ENCODE measurements around the gene SETMAR. TPM values are rescaled to one million over a fixed set of nuclear protein-coding genes. Genes with fewer than 3 reads are reported as not detected.

The SETMAR gene
- total RNA-seq, 1 experiment from 2014 or later, result 11.8 TPM

GRCh38 chr3:4334548-4334947, 31.4 kb downstream of the SETMAR start:
- Histone ChIP-seq H3K4me3 (ENCODE audit: low read depth, low read length) (no peak overlapping the region), H3K4me1 (no peaks in the 10 kb centered on the region), H3K9me3 (0 out of 2 replicates have a peak, but pooled peaks cover 3% of the 10 kb centered on the region), H3K27me3 (replicated peaks; ENCODE audit: control insufficient read depth, insufficient read depth, low read length) (no peaks in the 10 kb centered on the region), H3K36me3 (ENCODE audit: control insufficient read depth, insufficient read depth, low read length) (no peaks in the 10 kb centered on the region)
- no peaks in the 10 kb centered on the region for H3K36me3 Mint-ChIP-seq (ENCODE audit: insufficient read depth, unreplicated experiment)
- TF ChIP-seq, protein P1, sequence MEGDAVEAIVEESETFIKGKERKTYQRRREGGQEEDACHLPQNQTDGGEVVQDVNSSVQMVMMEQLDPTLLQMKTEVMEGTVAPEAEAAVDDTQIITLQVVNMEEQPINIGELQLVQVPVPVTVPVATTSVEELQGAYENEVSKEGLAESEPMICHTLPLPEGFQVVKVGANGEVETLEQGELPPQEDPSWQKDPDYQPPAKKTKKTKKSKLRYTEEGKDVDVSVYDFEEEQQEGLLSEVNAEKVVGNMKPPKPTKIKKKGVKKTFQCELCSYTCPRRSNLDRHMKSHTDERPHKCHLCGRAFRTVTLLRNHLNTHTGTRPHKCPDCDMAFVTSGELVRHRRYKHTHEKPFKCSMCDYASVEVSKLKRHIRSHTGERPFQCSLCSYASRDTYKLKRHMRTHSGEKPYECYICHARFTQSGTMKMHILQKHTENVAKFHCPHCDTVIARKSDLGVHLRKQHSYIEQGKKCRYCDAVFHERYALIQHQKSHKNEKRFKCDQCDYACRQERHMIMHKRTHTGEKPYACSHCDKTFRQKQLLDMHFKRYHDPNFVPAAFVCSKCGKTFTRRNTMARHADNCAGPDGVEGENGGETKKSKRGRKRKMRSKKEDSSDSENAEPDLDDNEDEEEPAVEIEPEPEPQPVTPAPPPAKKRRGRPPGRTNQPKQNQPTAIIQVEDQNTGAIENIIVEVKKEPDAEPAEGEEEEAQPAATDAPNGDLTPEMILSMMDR (IDR thresholded peaks at IDR 0.05; ENCODE audit: insufficient read depth in 1 of 2, low read depth in 1 of 2, low read length in 1 of 2, severe bottlenecking in 1 of 2, unreplicated experiment in 1 of 2), result no peak
- H3K4me3 Mint-ChIP-seq (ENCODE audit: unreplicated experiment), result no peak overlapping the region
- POLR2A ChIA-PET, result interaction anchor here (0.9 kb wide), 1 partner anchor 303 kb away, joined by 3 read pairs; no protein-coding TSS in a partner anchor
- H3K4me1 Mint-ChIP-seq (ENCODE audit: low read depth, unreplicated experiment), result no peaks in the 10 kb centered on the region
- no peak overlapping the region for H3K27ac Mint-ChIP-seq (ENCODE audit: unreplicated experiment)
- intact Hi-C loops (cut with micrococcal nuclease; ENCODE audit: unreplicated experiment), result loop anchor here (1.0 kb wide), 1 partner anchor 299 kb away; no protein-coding TSS in a partner anchor
- H3K27me3 Mint-ChIP-seq (ENCODE audit: insufficient read depth, unreplicated experiment), result no peaks in the 10 kb centered on the region
- no peak for DNase-seq
- peaks cover 10% of the 10 kb centered on the region for H3K9me3 Mint-ChIP-seq (ENCODE audit: unreplicated experiment)
- BruUV-seq (replicated peaks), result no TSS peak
- CTCF ChIA-PET, result no interaction called here

DNA sequence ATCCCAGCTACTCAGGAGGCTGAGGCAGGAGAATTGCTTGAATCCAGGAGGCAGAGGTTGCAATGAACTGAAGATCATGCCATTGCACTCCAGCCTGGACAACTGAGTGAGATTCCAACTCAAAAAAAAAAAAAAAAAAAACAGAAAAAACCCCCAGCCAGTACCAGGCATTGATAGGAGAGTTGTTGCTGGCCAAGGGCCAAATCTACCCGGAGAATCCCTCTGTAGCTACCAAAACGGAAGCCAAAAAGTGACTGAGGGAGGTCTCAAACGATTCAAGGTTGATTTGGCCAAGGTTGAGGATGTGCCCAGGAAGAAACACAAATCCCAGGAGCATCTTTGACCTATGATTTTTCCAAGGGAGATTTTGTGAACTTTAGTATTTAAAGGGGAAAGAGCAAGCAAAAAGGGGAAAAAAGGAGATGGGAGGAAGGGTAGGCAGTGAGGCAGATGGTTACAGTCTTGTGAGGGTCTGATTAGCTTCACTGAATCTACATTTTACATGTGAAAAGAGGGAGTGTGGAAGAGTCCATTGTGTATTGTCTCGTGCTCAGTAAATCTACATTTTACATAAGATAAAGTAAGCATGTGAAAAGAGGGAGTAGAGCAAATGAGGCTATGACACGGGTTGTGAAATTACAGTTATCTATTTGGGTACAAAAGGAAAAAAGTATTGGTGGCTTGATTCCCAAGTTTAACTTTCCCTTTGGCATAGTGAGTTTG, 32.8 kb downstream of the SETMAR start:
- no peak overlapping the region for H3K27ac Mint-ChIP-seq (ENCODE audit: unreplicated experiment)
- H3K36me3 Mint-ChIP-seq (ENCODE audit: insufficient read depth, unreplicated experiment), result no peaks in the 10 kb centered on the region
- H3K9me3 ChIP-seq, result no peaks in the 10 kb centered on the region
- intact Hi-C loops (cut with micrococcal nuclease; ENCODE audit: unreplicated experiment), result no loop called here
- H3K27me3 ChIP-seq (replicated peaks; ENCODE audit: control insufficient read depth, insufficient read depth, low read length), result 0 out of 2 replicates have a peak, but pooled peaks cover 1% of the 10 kb centered on the region
- no peaks in the 10 kb centered on the region for H3K4me1 ChIP-seq
- H3K4me3 Mint-ChIP-seq (ENCODE audit: unreplicated experiment), result no peak overlapping the region
- no peak for DNase-seq
- H3K4me3 ChIP-seq (ENCODE audit: low read depth, low read length), result no peak overlapping the region
- no peaks in the 10 kb centered on the region for H3K36me3 ChIP-seq (ENCODE audit: control insufficient read depth, insufficient read depth, low read length)
- ChIA-PET POLR2A (no interaction called here), CTCF (no interaction called here)
- no peaks in the 10 kb centered on the region for H3K4me1 Mint-ChIP-seq (ENCODE audit: low read depth, unreplicated experiment)
- no TSS peak for BruUV-seq (replicated peaks)
- no peaks in the 10 kb centered on the region for H3K27me3 Mint-ChIP-seq (ENCODE audit: insufficient read depth, unreplicated experiment)
- TF ChIP-seq, protein P1 (IDR thresholded peaks at IDR 0.05; ENCODE audit: insufficient read depth in 1 of 2, low read depth in 1 of 2, low read length in 1 of 2, severe bottlenecking in 1 of 2, unreplicated experiment in 1 of 2), result no peak
- H3K9me3 Mint-ChIP-seq (ENCODE audit: unreplicated experiment), result no peaks in the 10 kb centered on the region

DNA sequence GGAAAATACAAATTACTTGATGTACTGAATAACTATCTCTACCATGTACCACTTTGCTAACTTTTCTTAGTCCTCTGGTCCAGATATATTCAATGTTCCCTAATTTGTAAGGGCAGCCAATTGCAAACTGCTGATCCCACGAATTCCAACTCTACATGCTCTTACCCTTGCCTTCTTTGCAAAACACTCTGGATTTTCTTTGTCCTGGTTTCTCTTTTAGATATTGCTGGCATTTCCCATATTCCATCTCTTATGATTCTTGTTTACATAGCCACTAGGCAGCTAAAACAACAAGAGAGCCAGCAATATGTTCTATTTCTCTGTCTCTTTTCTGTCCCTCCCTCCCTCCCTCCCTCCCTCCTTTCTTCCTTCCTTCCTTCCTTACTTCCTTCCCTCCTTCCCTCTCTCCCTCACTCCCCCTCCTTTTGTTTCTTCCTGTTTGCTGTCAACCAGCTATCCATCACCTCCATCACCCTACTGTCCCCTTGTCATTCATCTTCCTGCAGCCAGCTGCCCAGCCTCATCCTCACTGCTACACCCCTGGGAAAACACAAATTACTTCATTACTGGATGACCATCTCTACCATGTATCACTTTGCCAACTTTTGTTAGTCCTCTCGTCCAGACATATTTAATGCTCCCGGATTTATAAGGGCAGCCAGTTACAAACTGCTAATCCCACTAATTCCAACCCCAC, 33.8 kb downstream of the SETMAR start:
- DNase-seq, result no peak
- intact Hi-C loops (cut with micrococcal nuclease; ENCODE audit: unreplicated experiment), result no loop called here
- Mint-ChIP-seq H3K27me3 (ENCODE audit: insufficient read depth, unreplicated experiment) (no peaks in the 10 kb centered on the region), H3K27ac (ENCODE audit: unreplicated experiment) (no peak overlapping the region), H3K9me3 (ENCODE audit: unreplicated experiment) (no peaks in the 10 kb centered on the region), H3K36me3 (ENCODE audit: insufficient read depth, unreplicated experiment) (no peaks in the 10 kb centered on the region), H3K4me1 (ENCODE audit: low read depth, unreplicated experiment) (no peaks in the 10 kb centered on the region), H3K4me3 (ENCODE audit: unreplicated experiment) (no peak overlapping the region)
- no TSS peak for BruUV-seq (replicated peaks)
- TF ChIP-seq, protein P1 (IDR thresholded peaks at IDR 0.05; ENCODE audit: insufficient read depth in 1 of 2, low read depth in 1 of 2, low read length in 1 of 2, severe bottlenecking in 1 of 2, unreplicated experiment in 1 of 2), result no peak
- ChIA-PET CTCF (no interaction called here), POLR2A (no interaction called here)
- H3K27me3 ChIP-seq (replicated peaks; ENCODE audit: control insufficient read depth, insufficient read depth, low read length), result 0 out of 2 replicates have a peak, but pooled peaks cover 1% of the 10 kb centered on the region
- no peaks in the 10 kb centered on the region for H3K36me3 ChIP-seq (ENCODE audit: control insufficient read depth, insufficient read depth, low read length)
- no peaks in the 10 kb centered on the region for H3K4me1 ChIP-seq
- no peaks in the 10 kb centered on the region for H3K9me3 ChIP-seq
- H3K4me3 ChIP-seq (ENCODE audit: low read depth, low read length), result no peak overlapping the region
